Measurements from ENCODE around the gene OLFM1.

The OLFM1 gene

GRCh38 chr9:135079676-135080075 lies 7.8 kb upstream of the OLFM1 start:
- Histone ChIP-seq H3K79me2 (ENCODE audit: insufficient read depth, low read depth) (no peaks in the 10 kb centered on the region), H3K36me3 (ENCODE audit: insufficient read depth) (no peaks in the 10 kb centered on the region), H3K27ac (no peak overlapping the region), H3K4me1 (ENCODE audit: low read depth, poor library complexity, severe bottlenecking) (no peaks in the 10 kb centered on the region), H3K27me3 (ENCODE audit: insufficient read depth, low read depth) (peaks cover 26% of the 10 kb centered on the region; the same call in 1 of the 2 replicates), H2AFZ (ENCODE audit: low read depth) (no peak overlapping the region), H3K4me2 (no peak overlapping the region), H3K9ac (no peak overlapping the region), H4K20me1 (ENCODE audit: insufficient read depth) (no peaks in the 10 kb centered on the region), H3K4me3 (IDR thresholded peaks at IDR 0.05; ENCODE audit: insufficient read depth, low read depth, low read length) (no peak overlapping the region)
- TF ChIP-seq, protein P1, sequence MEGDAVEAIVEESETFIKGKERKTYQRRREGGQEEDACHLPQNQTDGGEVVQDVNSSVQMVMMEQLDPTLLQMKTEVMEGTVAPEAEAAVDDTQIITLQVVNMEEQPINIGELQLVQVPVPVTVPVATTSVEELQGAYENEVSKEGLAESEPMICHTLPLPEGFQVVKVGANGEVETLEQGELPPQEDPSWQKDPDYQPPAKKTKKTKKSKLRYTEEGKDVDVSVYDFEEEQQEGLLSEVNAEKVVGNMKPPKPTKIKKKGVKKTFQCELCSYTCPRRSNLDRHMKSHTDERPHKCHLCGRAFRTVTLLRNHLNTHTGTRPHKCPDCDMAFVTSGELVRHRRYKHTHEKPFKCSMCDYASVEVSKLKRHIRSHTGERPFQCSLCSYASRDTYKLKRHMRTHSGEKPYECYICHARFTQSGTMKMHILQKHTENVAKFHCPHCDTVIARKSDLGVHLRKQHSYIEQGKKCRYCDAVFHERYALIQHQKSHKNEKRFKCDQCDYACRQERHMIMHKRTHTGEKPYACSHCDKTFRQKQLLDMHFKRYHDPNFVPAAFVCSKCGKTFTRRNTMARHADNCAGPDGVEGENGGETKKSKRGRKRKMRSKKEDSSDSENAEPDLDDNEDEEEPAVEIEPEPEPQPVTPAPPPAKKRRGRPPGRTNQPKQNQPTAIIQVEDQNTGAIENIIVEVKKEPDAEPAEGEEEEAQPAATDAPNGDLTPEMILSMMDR (conservative IDR thresholded peaks at IDR 0.05; ENCODE audit: low read depth, low read length) = no peak

DNA sequence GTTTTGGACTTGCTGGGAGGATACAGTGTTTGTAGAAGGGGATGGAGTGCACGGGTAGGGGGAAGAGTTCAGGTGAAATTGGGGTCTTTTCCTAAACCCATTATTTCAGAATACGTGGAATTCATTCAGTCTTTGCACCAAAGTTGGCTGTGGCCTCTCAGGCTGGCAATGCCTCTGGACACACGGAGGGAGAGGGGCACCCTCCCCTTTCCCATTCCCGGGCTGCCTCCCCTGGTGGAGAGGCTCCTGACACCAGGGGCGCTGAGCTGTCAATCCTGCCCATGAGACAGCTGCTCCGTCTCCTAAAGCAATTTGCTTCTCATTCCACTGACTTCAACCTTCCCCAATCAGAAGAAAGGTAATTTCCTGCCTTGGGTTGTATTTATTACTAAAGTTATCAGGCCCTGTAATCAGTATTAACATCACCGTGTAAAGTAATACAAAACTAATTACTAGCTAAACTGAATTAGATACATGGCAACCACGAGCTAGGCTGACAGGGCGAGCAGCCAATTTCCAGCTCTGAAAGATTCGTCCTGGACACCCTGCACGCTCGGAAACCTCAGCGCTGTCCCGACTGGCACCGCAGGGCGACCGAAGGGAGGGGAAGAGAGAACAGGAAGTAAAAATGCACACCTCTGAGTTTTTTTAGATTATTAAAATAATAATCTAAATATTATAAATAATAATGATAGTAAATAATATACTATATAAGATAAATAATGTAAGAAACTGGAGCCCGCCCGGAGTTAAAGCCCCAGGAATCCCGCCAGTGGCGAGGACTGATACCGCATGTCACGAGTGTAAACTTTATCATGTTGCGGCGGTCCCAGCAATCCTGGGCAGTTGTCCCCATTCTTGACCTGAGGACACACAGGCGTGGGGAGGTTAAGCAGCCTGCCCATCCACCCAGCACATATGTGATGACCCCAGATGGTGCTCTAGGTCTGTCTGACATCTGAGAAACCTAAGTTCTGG lies 6.9 kb upstream of the OLFM1 start:
- no peaks in the 10 kb centered on the region for H3K4me1 ChIP-seq (ENCODE audit: low read depth, poor library complexity, severe bottlenecking)
- H4K20me1 ChIP-seq (ENCODE audit: insufficient read depth) = no peaks in the 10 kb centered on the region
- H3K36me3 ChIP-seq (ENCODE audit: insufficient read depth) = no peaks in the 10 kb centered on the region
- no peak overlapping the region for H3K9ac ChIP-seq
- no peak overlapping the region for H3K27ac ChIP-seq
- H3K4me3 ChIP-seq (IDR thresholded peaks at IDR 0.05; ENCODE audit: insufficient read depth, low read depth, low read length) = no peak overlapping the region
- no peak overlapping the region for H2AFZ ChIP-seq (ENCODE audit: low read depth)
- no peak overlapping the region for H3K4me2 ChIP-seq
- TF ChIP-seq, protein P1 (conservative IDR thresholded peaks at IDR 0.05; ENCODE audit: low read depth, low read length) = no peak
- no peaks in the 10 kb centered on the region for H3K79me2 ChIP-seq (ENCODE audit: insufficient read depth, low read depth)
- peaks cover 28% of the 10 kb centered on the region; the same call in 1 of the 2 replicates for H3K27me3 ChIP-seq (ENCODE audit: insufficient read depth, low read depth)

DNA sequence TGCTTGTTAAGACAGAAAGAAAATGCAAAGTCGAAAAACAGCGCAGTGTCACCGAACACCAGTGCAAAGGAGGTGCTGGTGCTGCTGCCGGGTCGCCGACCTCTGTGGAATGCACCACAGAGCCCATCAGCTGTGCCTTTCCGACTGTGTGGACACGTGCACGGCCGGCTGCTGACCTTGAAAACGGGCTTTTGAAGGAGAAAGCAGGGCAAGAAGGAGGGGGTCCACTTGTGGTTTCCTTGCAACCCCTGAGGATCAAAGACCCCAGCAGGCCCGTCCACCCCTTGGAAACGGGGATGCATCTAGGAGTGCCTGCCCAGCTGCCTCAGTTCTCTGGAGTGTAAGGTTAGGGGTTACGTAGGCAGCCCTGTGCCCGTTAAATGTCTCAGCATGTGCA lies 6.2 kb upstream of the OLFM1 start:
- Histone ChIP-seq H3K36me3 (ENCODE audit: insufficient read depth) (no peaks in the 10 kb centered on the region), H3K79me2 (ENCODE audit: insufficient read depth, low read depth) (no peaks in the 10 kb centered on the region), H3K4me1 (ENCODE audit: low read depth, poor library complexity, severe bottlenecking) (no peaks in the 10 kb centered on the region), H3K27ac (no peak overlapping the region), H4K20me1 (ENCODE audit: insufficient read depth) (no peaks in the 10 kb centered on the region), H2AFZ (ENCODE audit: low read depth) (no peak overlapping the region), H3K27me3 (ENCODE audit: insufficient read depth, low read depth) (peaks cover 32% of the 10 kb centered on the region; the same call in 1 of the 2 replicates), H3K9ac (no peak overlapping the region), H3K4me2 (no peak overlapping the region), H3K4me3 (IDR thresholded peaks at IDR 0.05; ENCODE audit: insufficient read depth, low read depth, low read length) (no peak overlapping the region)
- TF ChIP-seq, protein P1 (conservative IDR thresholded peaks at IDR 0.05; ENCODE audit: low read depth, low read length) = no peak

GRCh38 chr9:135081731-135082130 lies 5.7 kb upstream of the OLFM1 start:
- Histone ChIP-seq H3K9ac (no peak overlapping the region), H2AFZ (ENCODE audit: low read depth) (no peak overlapping the region), H3K27me3 (ENCODE audit: insufficient read depth, low read depth) (peaks cover 34% of the 10 kb centered on the region; the same call in 1 of the 2 replicates), H3K4me1 (ENCODE audit: low read depth, poor library complexity, severe bottlenecking) (no peaks in the 10 kb centered on the region), H3K36me3 (ENCODE audit: insufficient read depth) (no peaks in the 10 kb centered on the region), H3K4me3 (IDR thresholded peaks at IDR 0.05; ENCODE audit: insufficient read depth, low read depth, low read length) (no peak overlapping the region), H3K79me2 (ENCODE audit: insufficient read depth, low read depth) (no peaks in the 10 kb centered on the region), H3K27ac (no peak overlapping the region), H4K20me1 (ENCODE audit: insufficient read depth) (no peaks in the 10 kb centered on the region), H3K4me2 (no peak overlapping the region)
- TF ChIP-seq, protein P1 (conservative IDR thresholded peaks at IDR 0.05; ENCODE audit: low read depth, low read length) = no peak

Measured in KMS-11 (cell line).